NT2/D1 (cell line): ENCODE data around the gene ADAMTS7.
"Not testable (repeated sequence)": the region's sequence is repeated elsewhere in the genome, so short reads cannot be mapped to it uniquely, and the experiment has no call there.

Experiments
- SUZ12 ChIP-seq: IDR thresholded peaks from 2 replicates; pipeline ENCODE4 v1.6.1; 2011; ENCODE audit not compliant: insufficient read length, insufficient read depth; ENCODE audit errors: extremely low read depth
- YY1 ChIP-seq: IDR thresholded peaks from 2 replicates; pipeline ENCODE4 v1.6.1; 2011; ENCODE audit not compliant: insufficient read length, insufficient read depth
- ZNF274 ChIP-seq: IDR thresholded peaks from 2 replicates; pipeline ENCODE4 v1.6.1; 2011; ENCODE audit warnings: mild to moderate bottlenecking, low read depth, low read length

DNA sequence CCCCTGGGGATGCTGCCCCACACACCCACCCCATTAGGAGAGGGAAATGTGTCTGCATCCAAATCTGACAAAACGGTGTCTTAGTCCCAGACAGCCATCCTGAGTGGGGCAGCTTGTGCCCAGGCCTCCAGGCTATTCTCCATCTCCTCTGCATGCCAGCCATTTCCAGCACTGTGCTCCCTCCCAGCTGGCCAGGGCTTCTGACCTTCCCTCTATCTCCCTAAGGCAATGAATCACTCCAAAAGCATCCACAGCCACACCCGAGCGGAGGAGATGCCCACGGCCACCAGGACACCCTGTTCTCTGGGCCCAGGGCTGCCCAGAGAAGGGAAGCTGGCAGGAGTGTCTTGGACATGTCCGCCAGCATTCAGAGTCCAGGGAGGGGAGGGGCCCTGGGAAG lies 12.9 kb downstream of the ADAMTS7 start:
- not testable (repeated sequence) for TF ChIP-seq YY1, ZNF274, SUZ12
